OCI-LY1 (cell line): Measurements from ENCODE around the gene CMTM4.

Source experiments
- CTCF ChIP-seq: fragments of 200-600 bp; sonication (generic), shearing (Covaris generic); IDR thresholded peaks from 2 replicates; pipeline ENCODE4 v1.5.1; 2017; ENCODE audit warnings: mild to moderate bottlenecking, antibody characterized with exemption, low read length, moderate library complexity, mixed read lengths
- EZH2 ChIP-seq: fragments of 200-600 bp; sonication (generic), shearing (Covaris generic); IDR thresholded peaks from 2 replicates; pipeline ENCODE4 v1.8.0; 2017; ENCODE audit warnings: borderline replicate concordance, mixed run types, mild to moderate bottlenecking, antibody characterized with exemption, low read length, moderate library complexity, mixed read lengths

- TF ChIP-seq CTCF = no peak
- no peak for TF ChIP-seq EZH2
Measured at GRCh38 chr16:66637806-66638205, 58.7 kb downstream of the CMTM4 start.
